Non-pigmented ciliary epithelial cell (primary cell): ENCODE results near the gene GPER1.
"Not testable (repeated sequence)": the region's sequence is repeated elsewhere in the genome, so short reads cannot be mapped to it uniquely, and the experiment has no call there.

Experiments
- DNase-seq: peaks from one replicate; pipeline ENCODE4 v3.0.0-alpha.2; 2010; ENCODE audit warnings: low read depth

Gene GPER1

GRCh38 chr7:1068619-1069018 is 19.3 kb upstream of the GPER1 start:
- DNase-seq = no peak

- no peak for DNase-seq
Measured at GRCh38 chr7:1070544-1071011, 17.3 kb upstream of the GPER1 start.

- DNase-seq = no peak
Measured at GRCh38 chr7:1071731-1072254, 16.1 kb upstream of the GPER1 start.

GRCh38 chr7:1073142-1073977 is 14.6 kb upstream of the GPER1 start:
- no peak for DNase-seq

GRCh38 chr7:1074018-1074417 is 13.9 kb upstream of the GPER1 start:
- not testable (repeated sequence) for DNase-seq

- DNase-seq = no peak
Measured at GRCh38 chr7:1074593-1075431, 13.1 kb upstream of the GPER1 start.

- DNase-seq = no peak
Measured at GRCh38 chr7:1076184-1077072, 11.5 kb upstream of the GPER1 start.

GRCh38 chr7:1078519-1078918 is 9.4 kb upstream of the GPER1 start:
- no peak for DNase-seq

- DNase-seq = no peak
Measured at GRCh38 chr7:1078985-1079384, 8.9 kb upstream of the GPER1 start.

- DNase-seq = no peak
Measured at GRCh38 chr7:1079546-1079945, 8.4 kb upstream of the GPER1 start.

GRCh38 chr7:1080252-1080920 is 7.5 kb upstream of the GPER1 start:
- no peak for DNase-seq

GRCh38 chr7:1080921-1081255 is 7.0 kb upstream of the GPER1 start:
- DNase-seq = no peak

GRCh38 chr7:1081336-1081735 is 6.6 kb upstream of the GPER1 start:
- DNase-seq = no peak

- peak; percentile 28 for DNase-seq
Measured at GRCh38 chr7:1081931-1082401, 5.9 kb upstream of the GPER1 start.

GRCh38 chr7:1083729-1084657 is 3.9 kb upstream of the GPER1 start:
- no peak for DNase-seq

GRCh38 chr7:1085266-1085665 is 2.6 kb upstream of the GPER1 start:
- DNase-seq = no peak

- no peak for DNase-seq
Measured at GRCh38 chr7:1085910-1086421, 1.9 kb upstream of the GPER1 start.

GRCh38 chr7:1086588-1087464 is 1.1 kb upstream of the GPER1 start:
- DNase-seq = no peak

GRCh38 chr7:1087465-1087814 is 473 bp upstream of the GPER1 start:
- no peak for DNase-seq
